HG02973 (cell line): ENCODE data around the gene PIK3R6.
"Not testable (repeated sequence)": the region's sequence is repeated elsewhere in the genome, so short reads cannot be mapped to it uniquely, and the experiment has no call there.

Source experiments
- ATAC-seq: cut with Tn5 transposase; IDR thresholded peaks from one replicate; pipeline ENCODE4 v1.9.1; 2021; ENCODE audit warnings: moderate library complexity; ENCODE audit not compliant: unreplicated experiment

The PIK3R6 gene

GRCh38 chr17:8830141-8830540, 37.3 kb downstream of the PIK3R6 start:
- no peak for ATAC-seq

- no peak for ATAC-seq
These were observed 38.2 kb downstream of the PIK3R6 start for GRCh38 chr17:8829036-8829941.

DNA sequence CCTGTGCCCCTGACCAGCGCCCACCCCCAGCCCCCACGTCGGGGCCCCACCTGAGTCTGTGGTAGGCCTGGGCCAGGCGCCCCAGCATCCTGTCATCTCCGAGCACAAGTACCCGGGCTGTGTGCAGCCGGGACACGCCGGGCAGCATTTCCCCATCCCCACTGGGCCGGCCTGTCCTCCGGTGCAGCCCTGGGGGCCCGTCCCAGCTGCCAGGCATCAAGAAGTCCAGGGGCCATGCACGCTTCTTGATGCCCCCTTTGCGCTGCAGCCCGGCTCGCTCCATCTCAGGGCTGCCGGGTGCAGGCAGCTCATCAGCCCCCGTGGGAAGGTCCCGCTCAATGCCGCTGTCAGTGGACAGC, 39.0 kb downstream of the PIK3R6 start:
- no peak for ATAC-seq

GRCh38 chr17:8826808-8827435, 40.6 kb downstream of the PIK3R6 start:
- ATAC-seq: no peak

GRCh38 chr17:8825802-8826201, 41.7 kb downstream of the PIK3R6 start:
- ATAC-seq: no peak

DNA sequence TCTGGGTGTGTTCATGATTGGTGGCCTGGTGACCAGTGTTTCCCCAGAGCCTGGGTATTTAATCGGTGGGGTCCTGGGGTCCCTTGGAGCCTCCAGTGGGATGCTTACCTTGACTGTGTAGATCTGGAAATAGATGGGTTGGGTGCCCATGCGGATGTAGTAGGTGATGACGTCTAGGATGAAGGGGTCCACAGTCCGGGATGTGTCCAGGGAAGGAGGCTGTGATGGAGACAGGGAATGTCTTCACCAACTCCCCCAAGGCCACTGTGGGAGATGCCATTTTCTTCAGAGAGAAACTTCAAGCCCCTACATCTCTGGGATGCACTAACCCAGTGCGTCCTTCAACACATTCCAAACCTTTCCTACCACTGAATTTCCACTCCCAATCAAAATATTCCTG, 44.2 kb downstream of the PIK3R6 start:
- ATAC-seq: no peak

DNA sequence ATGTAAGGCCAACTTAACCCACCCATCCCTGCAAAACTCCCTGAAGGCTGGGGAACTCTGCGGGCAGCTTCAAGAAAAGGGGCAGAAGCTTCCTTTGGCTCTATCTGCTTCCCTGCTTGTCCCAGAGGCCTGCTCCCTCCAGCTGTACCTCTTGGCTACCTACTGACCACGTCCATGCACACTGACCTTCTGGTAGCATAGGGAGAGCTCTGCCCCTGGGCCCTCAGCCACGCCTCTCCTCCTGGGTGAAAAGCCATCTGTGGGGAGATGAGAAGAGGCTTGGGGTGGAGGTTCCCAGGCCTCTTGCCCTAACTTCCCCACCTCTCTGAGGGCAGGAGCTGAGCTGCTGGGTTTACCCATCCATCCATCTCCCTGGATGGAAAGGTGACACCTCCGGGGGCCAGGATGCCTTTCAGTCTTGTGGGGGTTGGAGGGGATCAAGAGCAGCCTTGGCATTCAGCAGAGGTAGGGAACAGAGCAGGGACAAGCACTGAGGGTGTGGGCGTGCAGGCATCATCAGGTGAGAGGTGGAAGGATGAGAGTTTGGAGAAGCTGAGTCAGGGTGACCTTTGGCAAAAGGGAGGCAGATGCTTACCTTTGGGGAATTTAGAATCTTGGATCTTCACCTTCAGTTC, 45.0 kb downstream of the PIK3R6 start:
- no peak for ATAC-seq

DNA sequence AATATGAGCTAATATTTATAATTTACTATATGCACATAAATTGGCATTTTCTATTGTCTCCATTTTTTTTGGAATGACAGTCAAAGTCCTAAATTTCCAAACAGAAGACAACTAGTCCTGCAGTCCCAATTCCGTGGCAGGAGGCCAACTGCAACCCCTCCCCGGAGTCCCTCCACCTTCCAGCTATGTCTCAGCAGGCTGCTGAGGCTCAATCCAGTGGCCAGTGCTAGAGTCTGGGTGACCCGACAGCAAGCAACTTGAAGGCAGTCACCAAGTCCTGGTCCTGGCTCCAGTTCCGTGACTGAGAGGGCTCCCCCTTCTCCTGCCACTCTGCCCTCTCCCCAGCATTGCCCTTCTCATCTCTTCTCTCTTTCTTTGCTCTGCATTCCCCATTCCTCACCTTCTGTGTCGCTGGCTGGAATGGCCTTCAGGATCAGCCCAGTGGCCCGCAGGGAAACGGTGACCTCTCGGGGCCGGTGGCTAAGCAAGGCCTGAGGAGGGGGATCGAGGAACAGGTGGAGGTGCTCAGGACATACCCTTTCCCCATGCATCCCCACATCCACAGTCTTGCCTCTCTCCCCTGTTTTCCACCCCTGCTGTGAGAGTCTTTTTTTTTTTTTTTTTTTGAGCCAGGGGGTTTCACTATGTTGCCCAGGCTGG, 45.9 kb downstream of the PIK3R6 start:
- no peak for ATAC-seq

GRCh38 chr17:8820311-8821010, 47.0 kb downstream of the PIK3R6 start:
- no peak for ATAC-seq

- ATAC-seq: no peak
These were observed 48.7 kb downstream of the PIK3R6 start for GRCh38 chr17:8818654-8819330.

DNA sequence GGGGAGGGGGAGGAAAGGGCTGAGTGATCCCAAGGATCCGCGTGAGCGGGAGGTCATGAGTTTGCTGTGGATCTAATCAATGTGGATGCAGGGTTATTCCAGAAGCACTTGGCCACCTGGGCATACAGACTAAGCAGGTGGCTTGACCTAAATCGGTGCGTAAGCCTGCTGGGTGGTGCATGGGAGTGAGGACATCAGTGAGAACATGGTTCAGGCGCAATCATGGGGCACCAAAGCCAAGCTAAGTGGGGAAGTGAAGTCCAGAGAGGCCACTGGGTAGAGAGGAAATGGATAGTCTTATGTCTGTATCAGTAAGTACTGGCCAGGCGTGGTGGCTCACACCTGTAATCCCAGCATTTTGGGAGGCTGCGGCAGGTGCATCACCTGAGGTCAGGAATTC, 49.4 kb downstream of the PIK3R6 start:
- no peak for ATAC-seq

GRCh38 chr17:8806926-8807550, 60.4 kb downstream of the PIK3R6 start:
- ATAC-seq: peak; percentile 86

- no peak for ATAC-seq
These were observed 61.1 kb downstream of the PIK3R6 start for GRCh38 chr17:8806253-8806925.

- ATAC-seq: not testable (repeated sequence)
These were observed 62.1 kb downstream of the PIK3R6 start for GRCh38 chr17:8805396-8805795.

- ATAC-seq: no peak
These were observed 63.7 kb downstream of the PIK3R6 start for GRCh38 chr17:8803531-8804420.

DNA sequence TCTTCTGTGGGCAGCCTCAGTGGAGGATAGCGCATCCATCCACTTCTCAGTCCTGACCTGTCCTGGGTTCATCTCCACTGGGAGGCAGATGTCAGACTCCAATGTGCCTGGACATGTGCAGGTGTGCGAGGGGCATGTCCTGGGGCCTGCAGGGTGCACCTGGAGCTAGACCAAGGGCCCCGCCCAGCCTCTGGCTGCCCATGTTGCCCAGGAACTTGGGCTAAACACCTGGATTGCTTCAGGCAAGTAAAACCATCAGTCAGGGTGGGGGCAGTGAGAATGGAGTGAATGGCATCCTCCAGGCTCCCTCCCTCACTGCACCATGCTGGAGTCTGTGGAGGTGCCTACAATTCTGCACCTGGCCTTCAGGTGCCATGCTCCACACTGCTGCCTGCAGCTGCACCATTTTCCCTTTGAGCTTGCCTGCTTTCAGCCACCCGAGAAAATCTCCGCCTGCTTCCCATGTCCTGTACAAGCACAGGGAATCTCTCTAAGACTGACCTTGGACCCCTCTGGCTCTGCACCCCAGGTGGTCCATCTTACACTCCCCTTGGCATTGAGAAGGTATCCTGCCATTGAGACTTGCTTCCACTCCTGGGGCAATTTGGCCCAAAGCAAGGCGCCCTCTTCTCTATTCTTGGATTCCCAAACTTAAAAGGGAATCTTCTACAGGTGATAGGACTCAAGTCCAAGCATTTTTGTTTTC, 66.2 kb downstream of the PIK3R6 start:
- ATAC-seq: no peak

DNA sequence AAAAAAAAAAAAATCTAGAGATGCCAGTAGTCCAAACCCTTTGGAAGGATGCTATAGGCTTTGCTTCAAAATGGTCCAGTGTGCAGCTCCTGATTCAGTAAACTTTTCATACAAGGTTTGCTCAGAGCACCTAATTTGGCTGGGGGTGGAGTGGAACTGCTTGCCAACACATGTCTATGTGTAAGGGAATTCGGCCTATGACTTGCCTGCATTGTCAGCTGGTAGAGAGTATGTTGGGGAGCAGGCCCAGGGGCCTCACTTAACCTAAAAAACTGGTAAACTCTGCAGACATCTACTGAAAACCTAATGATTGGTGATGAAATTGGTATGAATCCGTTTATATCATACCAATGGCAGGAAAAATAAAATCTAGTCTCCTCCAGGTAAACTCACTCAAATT, 66.8 kb downstream of the PIK3R6 start:
- no peak for ATAC-seq
